NB4 (cell line): ENCODE measurements around the gene RELB.

Source experiments
- CTCF ChIP-seq: IDR thresholded peaks from one replicate; pipeline ENCODE4 v1.5.1; 2012; ENCODE audit warnings: low read depth, low read length
- POLR2A ChIP-seq: IDR thresholded peaks from 2 replicates; pipeline ENCODE4 v1.6.1; 2011; ENCODE audit warnings: mild to moderate bottlenecking; ENCODE audit not compliant: insufficient read length; ENCODE audit errors: extremely low read depth

- no peak for TF ChIP-seq CTCF
- TF ChIP-seq POLR2A = no peak
These were observed 25.8 kb upstream of the RELB start for GRCh38 chr19:44975444-44975843.
